Mucosa of descending colon (tissue), 3 donors: ENCODE results near the gene MAGEB4. TPM values are rescaled to one million over a fixed set of nuclear protein-coding genes. Genes with fewer than 3 reads are reported as not detected.

Experiments used
- ATAC-seq: fragments of 200-7000 bp; cut with Tn5 transposase; one replicate; pipeline ENCODE4 v1.9.1; 2020; ENCODE audit warnings: mild to moderate bottlenecking, moderate library complexity
- DNase-seq, 3 donors: peaks; one replicate each; pipeline ENCODE4 v3.0.0-alpha.2; 2020
- H3K36me3 ChIP-seq: fragments of 200-600 bp; one replicate; pipeline ENCODE4 v1.8.0; 2021; ENCODE audit warnings: low read depth, mild to moderate bottlenecking
- H3K4me1 ChIP-seq: fragments of 200-600 bp; one replicate; pipeline ENCODE4 v1.8.0; 2021; ENCODE audit warnings: low read depth, mild to moderate bottlenecking
- H3K4me3 ChIP-seq: fragments of 200-600 bp; one replicate; pipeline ENCODE4 v1.8.0; 2021; ENCODE audit warnings: mild to moderate bottlenecking
- H3K9me3 ChIP-seq: fragments of 200-600 bp; one replicate; pipeline ENCODE4 v1.8.0; 2021; ENCODE audit warnings: mild to moderate bottlenecking
- CTCF ChIP-seq: fragments of 200-600 bp; IDR thresholded peaks from one replicate; pipeline ENCODE4 v1.8.0; 2022; ENCODE audit warnings: antibody characterized with exemption, mild to moderate bottlenecking
- intact Hi-C, 2 donors: fragments of 100-400 bp; cut with DNase I in 1 of 2; cut with micrococcal nuclease in 1 of 2; formaldehyde crosslinking; loops; one replicate each; pipeline versions ENCODE4 v1.11.0 to v1.11.1; 2022; cut with DNase I, micrococcal nuclease
- total RNA-seq, 3 donors: library from RNA; stranded (reverse); fragmentation: NEBNext Ultra II Directional in 2 of 3; extraction: Animal tissue kit (Norgen Biotek cat#: 25700) in 2 of 3; gene quantifications; one replicate each; pipeline versions ENCODE4 v1.2.1 to v1.2.4, GENCODE V29; 2021 to 2023
- donor health status: DM: no; HTN: no; CAD: no; lungs with moderate emphysema.
- donor health status: DM: no; HTN: no; CAD: no.
- donor health status: DM: no; HTN: yes; CAD: no.

The MAGEB4 gene
- total RNA-seq, 3 donors from 2014 or later: not detected

- Histone ChIP-seq H3K4me1 (no peaks in the 10 kb centered on the region), H3K9me3 (no peaks in the 10 kb centered on the region), H3K36me3 (no peaks in the 10 kb centered on the region), H3K4me3 (no peak within 1 kb of the TSS)
- intact Hi-C loops: no loop called here
- ATAC-seq (no peak), DNase-seq (no peak)
- no peak for TF ChIP-seq CTCF
These were observed 5.1 kb downstream of the MAGEB4 start, which contains the start of gene MAGEB1 for GRCh38 chrX:30246769-30247489. Gene MAGEB1, plus strand, starts transcription at chrX:30247146. Its CDS starts 3,348 bp downstream, at chrX:30250494.

- no peak overlapping the region for H3K4me3 ChIP-seq
- no peak for TF ChIP-seq CTCF
- ATAC-seq (no peak), DNase-seq (no peak)
- H3K4me1 ChIP-seq: no peaks in the 10 kb centered on the region
- no peaks in the 10 kb centered on the region for H3K36me3 ChIP-seq
- intact Hi-C loops: no loop called here
- no peaks in the 10 kb centered on the region for H3K9me3 ChIP-seq
These were observed 7.1 kb downstream of the MAGEB4 start for GRCh38 chrX:30248854-30249253.

GRCh38 chrX:30253257-30253656 lies 11.5 kb downstream of the MAGEB4 start:
- TF ChIP-seq CTCF: no peak
- intact Hi-C loops: no loop called here
- DNase-seq: no peak

GRCh38 chrX:30259927-30260326 lies 18.1 kb downstream of the MAGEB4 start:
- no peaks in the 10 kb centered on the region for H3K4me1 ChIP-seq
- no peak overlapping the region for H3K4me3 ChIP-seq
- no peak for TF ChIP-seq CTCF
- ATAC-seq: no peak
- H3K9me3 ChIP-seq: no peaks in the 10 kb centered on the region
- intact Hi-C loops: no loop called here
- peak in 1 of 3 donors; percentile 1 for DNase-seq
- no peaks in the 10 kb centered on the region for H3K36me3 ChIP-seq

More at GRCh38 chrX:30253257-30253656, 11.5 kb downstream of the MAGEB4 start:
- H3K4me1 ChIP-seq: no peaks in the 10 kb centered on the region
- no peak for ATAC-seq
- H3K36me3 ChIP-seq: no peaks in the 10 kb centered on the region
- H3K9me3 ChIP-seq: no peaks in the 10 kb centered on the region
- H3K4me3 ChIP-seq: no peak overlapping the region

- Histone ChIP-seq H3K4me1 (no peaks in the 10 kb centered on the region), H3K9me3 (no peaks in the 10 kb centered on the region), H3K36me3 (no peaks in the 10 kb centered on the region), H3K4me3 (no peak overlapping the region)
- no peak for DNase-seq
- intact Hi-C loops: no loop called here
- TF ChIP-seq CTCF: no peak
- ATAC-seq: no peak
These were observed 19.2 kb downstream of the MAGEB4 start for GRCh38 chrX:30261012-30261411.
